Measurements from ENCODE around the gene CTDSP1.

Gene CTDSP1

DNA sequence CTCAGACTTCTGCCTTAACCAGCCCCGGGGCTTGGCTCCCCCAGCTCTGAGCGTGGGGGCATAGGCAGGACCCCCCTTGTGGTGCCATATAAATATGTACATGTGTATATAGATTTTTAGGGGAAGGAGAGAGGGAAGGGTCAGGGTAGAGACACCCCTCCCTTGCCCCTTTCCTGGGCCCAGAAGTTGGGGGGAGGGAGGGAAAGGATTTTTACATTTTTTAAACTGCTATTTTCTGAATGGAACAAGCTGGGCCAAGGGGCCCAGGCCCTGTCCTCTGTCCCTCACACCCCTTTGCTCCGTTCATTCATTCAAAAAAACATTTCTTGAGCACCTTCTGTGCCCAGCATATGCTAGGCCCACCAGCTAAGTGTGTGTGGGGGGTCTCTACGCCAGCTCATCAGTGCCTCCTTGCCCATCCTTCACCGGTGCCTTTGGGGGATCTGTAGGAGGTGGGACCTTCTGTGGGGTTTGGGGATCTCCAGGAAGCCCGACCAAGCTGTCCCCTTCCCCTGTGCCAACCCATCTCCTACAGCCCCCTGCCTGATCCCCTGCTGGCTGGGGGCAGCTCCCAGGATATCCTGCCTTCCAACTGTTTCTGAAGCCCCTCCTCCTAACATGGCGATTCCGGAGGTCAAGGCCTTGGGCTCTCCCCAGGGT lies 5.5 kb downstream of the CTDSP1 start:
- intact Hi-C loops (cut with DNase I; ENCODE audit: low total_unique reads): loop anchor here (5.0 kb wide), 1 partner anchor 62 kb away; no protein-coding TSS in a partner anchor
- Histone ChIP-seq H3K4me1 (peaks cover 0 to 64% (median 53%) of the 10 kb centered on the region in 4 donors), H3K36me3 (peaks cover 23 to 46% (median 40%) of the 10 kb centered on the region in 3 donors), H3K27me3 (no peaks in the 10 kb centered on the region), H3K4me3 (peak overlapping the region in 1 of 2 donors; percentile 55), H3K27ac (peak overlapping the region; percentile 80 to 89), H3K9me3 (no peaks in the 10 kb centered on the region)
- no peak for TF ChIP-seq CTCF (IDR thresholded peaks at IDR 0.05)
- no peak for DNase-seq

GRCh38 chr2:218405746-218406208 lies 6.1 kb downstream of the CTDSP1 start:
- no peak for TF ChIP-seq CTCF (IDR thresholded peaks at IDR 0.05)
- peaks cover 23 to 43% (median 40%) of the 10 kb centered on the region in 3 donors for H3K36me3 ChIP-seq
- no peaks in the 10 kb centered on the region for H3K9me3 ChIP-seq
- intact Hi-C loops (cut with DNase I; ENCODE audit: low total_unique reads): loop anchor here (5.0 kb wide), 1 partner anchor 62 kb away; no protein-coding TSS in a partner anchor
- DNase-seq: peak; percentile 50 to 79
- no peaks in the 10 kb centered on the region for H3K27me3 ChIP-seq
- H3K4me1 ChIP-seq: peaks cover 0 to 64% (median 51%) of the 10 kb centered on the region in 4 donors
- H3K27ac ChIP-seq: peak overlapping the region; percentile 80 to 89
- peak overlapping the region; percentile 34 to 55 for H3K4me3 ChIP-seq

- Histone ChIP-seq H3K4me3 (peak overlapping the region; percentile 48 to 55), H3K27me3 (no peaks in the 10 kb centered on the region), H3K27ac (peak overlapping the region; percentile 80 to 89), H3K4me1 (peaks cover 0 to 58% (median 46%) of the 10 kb centered on the region in 4 donors), H3K36me3 (peaks cover 23 to 41% (median 36%) of the 10 kb centered on the region in 3 donors), H3K9me3 (no peaks in the 10 kb centered on the region)
- peak; percentile 81 for TF ChIP-seq CTCF (IDR thresholded peaks at IDR 0.05)
- DNase-seq: peak; percentile 96 to 98
- intact Hi-C loops (cut with DNase I; ENCODE audit: low total_unique reads): loop anchor here (5.0 kb wide), 1 partner anchor 61 kb away; no protein-coding TSS in a partner anchor
Measured at GRCh38 chr2:218406209-218406948, 6.7 kb downstream of the CTDSP1 start.

GRCh38 chr2:218406949-218407618 lies 7.4 kb downstream of the CTDSP1 start:
- H3K4me3 ChIP-seq: peak overlapping the region; percentile 48 to 55
- intact Hi-C loops (cut with DNase I; ENCODE audit: low total_unique reads): loop anchor here (5.0 kb wide), 1 partner anchor 60 kb away; no protein-coding TSS in a partner anchor
- peak overlapping the region; percentile 80 to 89 for H3K27ac ChIP-seq
- peak; percentile 73 to 90 for DNase-seq
- H3K4me1 ChIP-seq: peaks cover 0 to 51% (median 39%) of the 10 kb centered on the region in 4 donors
- H3K36me3 ChIP-seq: peaks cover 22 to 34% (median 29%) of the 10 kb centered on the region in 3 donors
- no peaks in the 10 kb centered on the region for H3K27me3 ChIP-seq
- no peak for TF ChIP-seq CTCF (IDR thresholded peaks at IDR 0.05)
- no peaks in the 10 kb centered on the region for H3K9me3 ChIP-seq

GRCh38 chr2:218407717-218408116 lies 8.0 kb downstream of the CTDSP1 start:
- TF ChIP-seq CTCF (IDR thresholded peaks at IDR 0.05): no peak
- no peaks in the 10 kb centered on the region for H3K9me3 ChIP-seq
- peak overlapping the region in 1 of 2 donors; percentile 48 for H3K4me3 ChIP-seq
- H3K27me3 ChIP-seq: no peaks in the 10 kb centered on the region
- intact Hi-C loops (cut with DNase I; ENCODE audit: low total_unique reads): loop anchor here (5.0 kb wide), 1 partner anchor 60 kb away; no protein-coding TSS in a partner anchor
- peak overlapping the region; percentile 80 to 89 for H3K27ac ChIP-seq
- no peak for DNase-seq
- peaks cover 0 to 44% (median 33%) of the 10 kb centered on the region in 4 donors for H3K4me1 ChIP-seq
- H3K36me3 ChIP-seq: peaks cover 15 to 28% (median 22%) of the 10 kb centered on the region in 3 donors

Data from tibial artery (tissue), 4 donors.